ENCODE results near the gene CST5. TPM values are rescaled to one million over a fixed set of nuclear protein-coding genes. Genes with fewer than 3 reads are reported as not detected.
"Not testable (repeated sequence)": the region's sequence is repeated elsewhere in the genome, so short reads cannot be mapped to it uniquely, and the experiment has no call there.

CST5 gene
- total RNA-seq, 1 donor from 2014 or later, result not detected

DNA sequence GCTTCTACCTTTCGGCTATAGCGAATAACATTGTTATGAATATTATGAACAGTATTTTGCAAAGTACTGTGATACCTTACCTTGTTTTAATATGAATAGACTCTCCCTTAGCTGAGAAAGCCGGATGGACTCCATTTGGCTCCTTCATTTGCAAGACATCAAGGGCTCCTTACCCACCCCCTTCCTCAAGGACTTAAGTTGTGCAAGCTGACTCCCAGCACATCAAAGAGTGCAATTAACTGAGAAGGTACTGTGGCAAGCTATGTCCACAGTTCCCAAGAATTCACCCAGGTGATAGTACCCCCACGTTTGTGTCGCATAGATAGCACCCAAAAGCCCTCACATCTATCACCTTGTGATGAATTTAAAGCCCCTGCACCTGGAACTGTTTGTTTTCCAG lies 11.2 kb downstream of the CST5 start:
- DNase-seq, result no peak
- no peak for ATAC-seq (ENCODE audit: poor library complexity)
- intact Hi-C loops (cut with DNase I), result no loop called here

DNA sequence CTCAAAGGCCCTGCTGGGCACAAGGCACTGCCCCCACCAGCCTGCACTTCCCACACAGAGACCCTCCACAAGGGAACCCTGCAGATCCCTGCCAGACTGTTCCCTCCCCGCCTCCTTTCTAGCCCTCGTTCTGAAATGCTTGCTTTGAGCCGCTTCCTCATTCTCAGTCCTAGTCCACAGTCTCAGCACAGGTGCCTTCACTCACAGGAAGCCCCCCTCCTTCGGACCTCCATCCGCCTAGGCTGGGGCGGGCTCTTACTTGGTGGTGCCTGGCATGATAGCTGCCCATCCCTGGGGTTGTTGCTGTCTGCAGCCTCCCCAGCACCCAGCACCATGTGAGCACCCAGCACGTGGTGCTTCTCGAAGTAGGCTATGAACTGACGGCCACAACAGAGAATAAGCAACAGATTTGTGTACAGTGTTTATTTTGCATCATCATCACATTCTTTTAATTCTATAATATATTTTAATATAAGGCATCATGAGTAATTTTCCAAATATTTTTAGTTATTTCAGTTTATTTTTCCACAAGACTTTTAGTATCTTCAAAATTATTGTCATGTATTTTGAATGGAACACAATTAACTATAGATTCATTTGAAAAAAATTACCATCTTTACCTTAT lies 12.3 kb downstream of the CST5 start:
- no peak for ATAC-seq (ENCODE audit: poor library complexity)
- intact Hi-C loops (cut with DNase I), result no loop called here
- DNase-seq, result no peak

DNA sequence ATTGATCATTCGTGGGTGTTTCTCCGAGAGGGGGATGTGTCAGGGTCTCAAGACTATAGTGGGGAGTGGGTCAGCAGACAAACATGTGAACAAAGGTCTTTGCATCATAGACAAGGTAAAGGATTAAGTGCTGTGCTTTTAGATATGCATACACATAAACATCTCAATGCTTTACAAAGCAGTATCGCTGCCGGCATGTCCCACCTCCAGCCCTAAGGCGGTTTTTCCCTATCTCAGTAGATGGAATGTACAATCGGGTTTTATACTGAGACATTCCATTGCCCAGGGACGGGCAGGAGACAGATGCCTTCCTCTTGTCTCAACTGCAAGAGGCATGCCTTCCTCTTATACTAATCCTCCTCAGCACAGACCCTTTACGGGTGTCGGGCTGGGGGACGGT lies 18.8 kb downstream of the CST5 start:
- ATAC-seq (ENCODE audit: poor library complexity); DNase-seq; intact Hi-C loops (cut with DNase I): not testable (repeated sequence)

DNA sequence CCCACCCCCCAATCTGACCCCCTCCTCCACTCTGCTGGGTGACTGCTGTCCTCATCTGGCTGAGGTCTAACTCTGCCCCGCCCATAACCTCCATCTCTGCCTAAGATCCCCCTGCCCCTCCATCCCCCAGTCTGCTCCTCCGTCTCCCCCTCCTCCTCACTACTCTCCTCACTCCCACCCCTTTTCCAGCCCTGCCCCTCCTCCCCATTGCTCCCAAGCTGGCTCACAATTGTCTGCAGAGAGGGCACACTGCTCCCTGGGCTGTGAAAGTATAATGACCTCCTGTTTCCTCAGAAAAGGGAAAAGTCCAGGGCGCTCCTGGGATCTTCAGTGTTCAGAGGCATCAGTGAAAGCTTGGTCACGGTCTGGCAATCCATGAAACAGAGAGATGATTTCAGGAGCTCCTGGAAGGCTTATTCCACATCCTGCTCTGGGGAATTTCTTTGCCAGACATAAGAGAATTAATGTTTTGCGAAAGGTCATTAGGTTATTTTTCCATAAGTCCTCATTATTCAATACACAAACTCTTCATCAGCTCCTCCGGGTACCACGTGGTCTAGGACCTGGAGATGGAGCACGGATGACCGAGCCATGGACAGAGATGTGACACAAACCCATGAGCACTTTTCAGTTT lies 21.5 kb downstream of the CST5 start:
- DNase-seq (no peak), ATAC-seq (ENCODE audit: poor library complexity) (no peak)
- intact Hi-C loops (cut with DNase I), result no loop called here

DNA sequence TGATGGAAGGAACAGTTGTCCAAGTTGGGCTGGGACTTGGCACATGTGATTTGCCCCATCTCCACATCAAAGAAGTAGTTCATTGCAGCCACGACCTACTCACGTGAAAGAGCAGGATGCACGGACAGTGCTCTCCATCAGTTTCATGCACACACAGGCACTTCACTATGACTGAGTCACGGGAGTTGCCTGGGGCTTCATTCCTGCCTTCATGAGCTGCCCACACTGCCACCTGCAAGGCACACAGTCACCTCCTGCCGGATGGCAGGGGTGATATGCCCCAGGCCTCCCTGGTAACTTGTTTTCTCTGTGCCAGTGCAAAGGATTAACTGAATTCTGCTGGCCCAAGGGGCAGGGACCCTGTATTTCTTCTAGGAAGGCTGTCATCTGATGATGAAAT lies 22.8 kb downstream of the CST5 start:
- DNase-seq (no peak), ATAC-seq (ENCODE audit: poor library complexity) (no peak)
- intact Hi-C loops (cut with DNase I), result no loop called here

DNA sequence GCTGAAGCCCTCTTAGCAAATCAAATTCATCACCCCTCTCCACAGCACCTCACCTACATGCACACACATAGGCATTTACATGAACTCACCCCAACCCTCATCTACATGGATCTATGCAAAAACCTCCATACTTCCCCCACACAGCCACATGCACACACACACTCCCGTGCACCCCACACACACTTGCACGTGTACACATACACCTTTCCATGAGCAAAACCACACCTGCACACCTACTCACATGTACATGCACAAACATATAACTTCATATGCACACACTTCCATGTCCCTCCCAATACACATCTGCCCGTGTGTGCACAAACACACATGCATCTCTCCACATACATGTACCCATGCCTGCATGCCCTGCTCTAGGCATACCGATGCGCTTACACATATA lies 23.3 kb downstream of the CST5 start:
- DNase-seq, result no peak
- ATAC-seq (ENCODE audit: poor library complexity), result no peak
- intact Hi-C loops (cut with DNase I), result no loop called here

DNA sequence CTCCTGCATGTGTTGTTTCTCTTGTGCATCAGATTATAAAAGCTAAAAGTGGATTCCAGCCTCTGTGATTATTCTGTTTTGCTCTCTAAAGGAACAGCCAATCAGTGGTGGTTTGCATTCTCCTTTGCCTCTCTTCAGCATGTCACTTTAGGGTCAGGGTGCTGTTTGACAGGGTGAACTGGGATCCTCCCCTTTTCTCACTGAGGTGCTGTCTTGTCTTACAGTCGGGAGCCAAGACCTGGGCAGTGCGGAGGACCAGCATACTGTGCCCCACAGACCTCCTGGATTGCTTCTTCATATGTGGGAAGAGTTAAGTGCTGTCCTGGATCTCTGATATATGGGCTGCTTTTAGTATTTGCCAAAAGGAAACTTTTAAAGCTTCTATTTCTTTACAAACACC lies 37.9 kb downstream of the CST5 start:
- no peak for ATAC-seq (ENCODE audit: poor library complexity)
- intact Hi-C loops (cut with DNase I), result no loop called here

DNA sequence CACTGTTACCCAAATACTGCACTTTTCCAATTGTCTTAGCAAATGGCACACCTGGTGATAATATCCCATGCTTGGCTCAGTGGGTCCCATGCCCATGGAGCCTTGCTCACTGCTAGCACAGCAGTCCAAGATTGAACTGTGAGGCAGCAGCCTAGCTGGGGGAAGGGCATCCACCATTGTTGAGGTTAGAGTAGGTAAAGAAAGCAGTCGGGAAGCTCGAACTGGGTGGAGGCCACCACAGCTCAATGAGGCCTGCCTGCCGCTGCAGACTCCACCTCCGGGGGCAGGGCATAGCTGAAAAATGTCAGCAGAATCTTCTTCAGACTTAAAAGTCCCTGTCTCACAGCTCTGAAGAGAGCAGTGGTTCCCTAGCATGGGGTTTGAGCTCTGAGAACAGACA lies 43.8 kb downstream of the CST5 start:
- DNase-seq (no peak), ATAC-seq (ENCODE audit: poor library complexity) (no peak)
- intact Hi-C loops (cut with DNase I), result no loop called here

More for the DNA sequence above, 37.9 kb downstream of the CST5 start:
- no peak for DNase-seq

DNA sequence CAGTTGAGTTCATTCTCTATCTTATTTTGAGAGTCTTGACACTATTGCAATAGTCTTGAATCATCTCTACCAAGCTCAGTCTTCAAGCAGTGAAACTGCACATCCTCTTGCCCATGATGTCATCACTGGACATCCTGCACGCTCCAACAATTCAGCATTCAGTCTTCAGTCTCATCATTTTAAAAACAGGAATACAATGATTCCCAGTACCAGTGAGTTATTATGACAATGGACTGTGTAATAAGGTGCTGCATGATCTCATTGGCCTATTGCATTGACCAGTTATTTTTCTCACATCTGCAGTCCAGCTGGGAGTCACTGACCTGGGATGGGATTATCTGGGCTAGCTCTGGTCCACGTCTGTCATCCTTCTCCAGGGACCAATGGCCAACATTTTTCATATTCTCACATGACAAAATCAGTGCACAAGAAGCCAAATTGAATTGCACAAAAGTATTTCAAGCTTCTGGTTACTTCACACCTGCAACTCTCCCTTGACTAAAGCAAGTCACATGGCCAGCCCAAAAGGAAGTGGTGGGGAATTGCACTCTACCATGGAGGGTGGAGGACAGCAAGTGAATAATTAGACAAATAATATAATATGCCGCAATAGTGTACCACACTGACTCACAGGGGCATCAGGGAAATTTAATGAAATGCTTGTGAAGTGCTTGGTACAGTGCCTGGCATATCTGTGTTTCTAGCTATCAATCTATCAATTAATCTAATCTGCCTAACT lies 46.6 kb downstream of the CST5 start:
- intact Hi-C loops (cut with DNase I), result no loop called here
- no peak for DNase-seq
- no peak for ATAC-seq (ENCODE audit: poor library complexity)

DNA sequence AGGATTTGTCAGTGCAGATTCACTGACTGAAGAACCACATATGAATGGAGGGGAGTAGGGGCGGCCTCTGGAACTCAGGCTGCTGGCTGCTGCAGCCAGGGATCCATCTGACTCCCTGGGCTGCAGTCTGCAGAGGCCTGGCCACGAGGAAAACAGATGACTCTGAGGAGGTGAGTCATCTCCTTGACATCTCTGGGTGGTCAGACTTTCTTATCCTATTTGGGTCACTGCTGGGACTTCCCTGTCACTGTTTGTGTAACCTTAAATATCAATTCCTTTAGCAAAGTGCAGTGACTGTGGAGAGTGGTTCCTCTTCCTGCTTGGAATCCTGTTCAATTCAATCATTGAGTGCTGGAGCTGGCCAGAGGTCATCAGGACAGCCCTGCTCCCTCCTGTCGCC lies 47.6 kb downstream of the CST5 start:
- ATAC-seq (ENCODE audit: poor library complexity), result not testable (repeated sequence)

DNA sequence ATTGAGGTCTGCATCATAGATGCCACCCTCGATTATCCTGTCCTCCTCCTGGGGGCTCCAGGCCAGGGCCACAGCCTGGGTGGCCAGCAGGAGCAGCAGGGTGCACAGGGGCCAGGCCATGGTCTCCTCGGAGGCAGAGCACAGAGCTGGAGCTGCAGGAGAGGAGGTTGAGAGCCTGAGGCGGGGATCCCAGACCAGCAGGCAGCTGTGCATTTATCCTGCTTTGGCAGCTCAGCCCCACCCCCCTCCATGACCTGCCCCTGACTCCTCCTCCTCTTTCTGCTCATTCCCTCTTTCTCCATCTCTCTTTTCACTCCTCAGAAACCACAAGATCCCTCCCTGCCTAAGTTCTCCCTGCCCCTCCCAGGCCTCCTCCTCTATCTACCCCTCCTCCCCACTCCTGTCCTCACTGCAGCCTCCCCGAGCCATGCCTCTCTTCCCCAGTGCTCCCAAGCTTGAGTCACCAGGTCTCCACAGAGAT lies 53.0 kb downstream of the CST5 start, which contains the start of gene CST2:
Gene CST2 (minus strand): TSS at position 189 of the 481 bp plus-strand sequence. CDS start 69 bp downstream, at position 120.
- intact Hi-C loops (cut with DNase I), result no loop called here
- DNase-seq (no peak), ATAC-seq (ENCODE audit: poor library complexity) (no peak)

More for the DNA sequence above, 47.6 kb downstream of the CST5 start:
- DNase-seq; intact Hi-C loops (cut with DNase I): not testable (repeated sequence)

Other genes starting within 250 kb of the CST5 start
- gene CST3, start 241.8 kb downstream of the CST5 start, total RNA-seq, result 971 TPM
- not detected for gene CST4, start 190.7 kb downstream of the CST5 start, total RNA-seq
- not detected for gene CST1, start 128.8 kb downstream of the CST5 start, total RNA-seq
- gene CST2, start 53.0 kb downstream of the CST5 start, total RNA-seq, result not detected
- gene GGTLC1, start 109.0 kb upstream of the CST5 start, total RNA-seq, result not detected